ENCODE data around the gene C3AR1.

C3AR1 gene

GRCh38 chr12:8012651-8013309 lies 53.4 kb downstream of the C3AR1 start:
- Histone ChIP-seq H2BK15ac (replicated peaks; ENCODE audit: low read depth) (no peak overlapping the region), H3K79me1 (ENCODE audit: low read length) (no peaks in the 10 kb centered on the region), H2BK120ac (ENCODE audit: low read depth, low read length) (no peak overlapping the region), H3K4me2 (ENCODE audit: low read length) (no peak overlapping the region), H3K4me3 (ENCODE audit: low read length) (no peak overlapping the region), H4K5ac (ENCODE audit: low read length) (no peak overlapping the region), H2AK5ac (ENCODE audit: low read length) (no peak overlapping the region), H3K79me2 (ENCODE audit: control insufficient read depth, insufficient read depth, low read length) (no peaks in the 10 kb centered on the region), H3K36me3 (ENCODE audit: control insufficient read depth, insufficient read depth, low read length) (no peaks in the 10 kb centered on the region), H4K8ac (ENCODE audit: low read depth, low read length) (no peak overlapping the region), H3K23ac (ENCODE audit: low read length) (no peak overlapping the region), H3K4ac (ENCODE audit: low read depth, low read length) (no peak overlapping the region), H3K27ac (ENCODE audit: low read depth, low read length) (no peak overlapping the region), H2BK5ac (ENCODE audit: low read length) (no peak overlapping the region), H3K56ac (ENCODE audit: low read length) (no peak overlapping the region), H3K18ac (ENCODE audit: low read length) (no peak overlapping the region), H3K27me3 (ENCODE audit: insufficient read depth, low read length, poor library complexity) (no peaks in the 10 kb centered on the region), H3K4me1 (ENCODE audit: control insufficient read depth, low read depth, low read length) (no peaks in the 10 kb centered on the region), H3K9ac (ENCODE audit: low read length) (no peak overlapping the region)
- no peak for DNase-seq
- no CpG with 5 or more reads among the region's 7 CpGs for WGBS (ENCODE audit: extremely low coverage, insufficient coverage, low lambda C conversion rate)

- H2BK120ac ChIP-seq (ENCODE audit: low read depth, low read length): no peak overlapping the region
- no peak overlapping the region for H2AK5ac ChIP-seq (ENCODE audit: low read length)
- no peak overlapping the region for H3K4me3 ChIP-seq (ENCODE audit: low read length)
- H2BK5ac ChIP-seq (ENCODE audit: low read length): no peak overlapping the region
- no peak overlapping the region for H3K4ac ChIP-seq (ENCODE audit: low read depth, low read length)
- H3K27me3 ChIP-seq (ENCODE audit: insufficient read depth, low read length, poor library complexity): no peaks in the 10 kb centered on the region
- no peak overlapping the region for H3K4me2 ChIP-seq (ENCODE audit: low read length)
- no peak for DNase-seq
- H3K79me1 ChIP-seq (ENCODE audit: low read length): no peaks in the 10 kb centered on the region
- no peak overlapping the region for H3K18ac ChIP-seq (ENCODE audit: low read length)
- no peak overlapping the region for H3K23ac ChIP-seq (ENCODE audit: low read length)
- no peak overlapping the region for H3K9ac ChIP-seq (ENCODE audit: low read length)
- H3K79me2 ChIP-seq (ENCODE audit: control insufficient read depth, insufficient read depth, low read length): no peaks in the 10 kb centered on the region
- no peaks in the 10 kb centered on the region for H3K36me3 ChIP-seq (ENCODE audit: control insufficient read depth, insufficient read depth, low read length)
- no peaks in the 10 kb centered on the region for H3K4me1 ChIP-seq (ENCODE audit: control insufficient read depth, low read depth, low read length)
- H4K8ac ChIP-seq (ENCODE audit: low read depth, low read length): no peak overlapping the region
- no peak overlapping the region for H3K56ac ChIP-seq (ENCODE audit: low read length)
- no peak overlapping the region for H4K5ac ChIP-seq (ENCODE audit: low read length)
- H3K27ac ChIP-seq (ENCODE audit: low read depth, low read length): no peak overlapping the region
- H2BK15ac ChIP-seq (replicated peaks; ENCODE audit: low read depth): no peak overlapping the region
- WGBS (ENCODE audit: extremely low coverage, insufficient coverage, low lambda C conversion rate): no CpG with 5 or more reads among the region's 7 CpGs
These were observed 54.8 kb downstream of the C3AR1 start for GRCh38 chr12:8011331-8011730.
